Muscle layer of colon (tissue), 2 donors: Measurements from ENCODE around the gene NBR1.
A peak's percentile ranks its signal among the peaks of the same experiment; 100 is the strongest.
"Not testable (repeated sequence)": the region's sequence is repeated elsewhere in the genome, so short reads cannot be mapped to it uniquely, and the experiment has no call there.

Experiments used
- H3K27ac ChIP-seq: one replicate; pipeline ENCODE4 v1.7.0; 2013; ENCODE audit warnings: low read depth, mild to moderate bottlenecking, low read length, moderate library complexity
- H3K27me3 ChIP-seq, 2 donors: one replicate each; pipeline ENCODE4 v1.7.0; 2013; ENCODE audit warnings: low read length in 2 of 2, mild to moderate bottlenecking in 2 of 2; ENCODE audit not compliant: insufficient read depth in 2 of 2, control insufficient read depth in 1 of 2
- H3K36me3 ChIP-seq: one replicate; pipeline ENCODE4 v1.7.0; 2013; ENCODE audit warnings: mild to moderate bottlenecking, low read length; ENCODE audit not compliant: insufficient read depth
- H3K4me1 ChIP-seq: one replicate; pipeline ENCODE4 v1.7.0; 2013; ENCODE audit warnings: mild to moderate bottlenecking, low read length; ENCODE audit not compliant: insufficient read depth
- H3K4me3 ChIP-seq, 2 donors: one replicate each; pipeline ENCODE4 v1.7.0; 2013; ENCODE audit warnings: low read length in 2 of 2, low read depth in 1 of 2, mild to moderate bottlenecking in 1 of 2, moderate library complexity in 1 of 2
- H3K9ac ChIP-seq: one replicate; pipeline ENCODE4 v1.7.0; 2013; ENCODE audit warnings: low read length
- H3K9me3 ChIP-seq: one replicate; pipeline ENCODE4 v1.7.0; 2013; ENCODE audit warnings: mild to moderate bottlenecking, low read length
- donor health status: abdominal sarcoma.
- donor health status: Adenocarcinoma of cecum.

NBR1 gene

DNA sequence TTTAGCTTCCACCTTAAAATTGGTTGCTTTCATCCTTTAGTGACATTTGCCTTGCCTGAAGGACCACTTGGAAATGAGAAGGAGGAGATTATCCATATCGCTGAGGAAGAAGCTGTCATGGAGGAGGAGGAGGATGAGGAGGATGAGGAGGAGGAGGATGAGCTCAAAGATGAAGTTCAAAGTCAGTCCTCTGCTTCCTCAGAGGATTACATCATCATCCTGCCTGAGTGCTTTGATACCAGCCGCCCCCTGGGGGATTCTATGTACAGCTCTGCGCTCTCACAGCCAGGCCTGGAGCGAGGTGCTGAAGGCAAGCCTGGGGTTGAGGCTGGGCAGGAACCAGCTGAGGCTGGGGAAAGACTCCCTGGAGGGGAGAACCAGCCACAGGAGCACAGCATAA lies 29.1 kb downstream of the NBR1 start:
- H3K9me3 ChIP-seq = no peaks in the 10 kb centered on the region
- no peak overlapping the region for H3K27ac ChIP-seq
- no peaks in the 10 kb centered on the region for H3K27me3 ChIP-seq
- peaks cover 81% of the 10 kb centered on the region for H3K36me3 ChIP-seq
- no peak overlapping the region for H3K4me3 ChIP-seq
- no peaks in the 10 kb centered on the region for H3K4me1 ChIP-seq
- H3K9ac ChIP-seq = no peak overlapping the region

GRCh38 chr17:43203013-43203412 lies 32.0 kb downstream of the NBR1 start:
- not testable (repeated sequence) for H3K9me3 ChIP-seq, H3K4me3 ChIP-seq, H3K27ac ChIP-seq, H3K9ac ChIP-seq, H3K27me3 ChIP-seq, H3K4me1 ChIP-seq
- H3K36me3 ChIP-seq = peaks cover 76% of the 10 kb centered on the region

DNA sequence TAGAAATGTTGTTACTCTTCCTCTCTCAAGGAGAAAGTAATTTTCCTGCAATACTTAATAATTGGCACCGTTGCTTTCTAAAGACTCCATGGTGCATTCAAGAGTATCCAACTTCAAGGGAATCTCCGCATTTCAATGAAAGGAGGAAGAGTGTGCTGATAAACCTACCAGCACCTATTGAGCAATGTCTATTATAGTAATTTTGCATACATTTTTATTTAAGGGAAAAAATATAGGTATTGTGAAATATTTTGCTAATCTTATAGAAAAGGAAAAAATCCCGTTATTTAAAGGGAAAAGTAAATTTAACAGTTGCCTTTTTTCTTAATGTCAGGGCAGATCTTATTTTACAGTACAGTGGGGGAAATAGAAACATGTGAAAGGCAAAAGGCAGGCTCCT lies 39.6 kb downstream of the NBR1 start:
- no peak overlapping the region for H3K9ac ChIP-seq
- no peaks in the 10 kb centered on the region for H3K9me3 ChIP-seq
- peaks cover 44% of the 10 kb centered on the region for H3K36me3 ChIP-seq
- no peak overlapping the region for H3K4me3 ChIP-seq
- no peaks in the 10 kb centered on the region for H3K27me3 ChIP-seq
- H3K4me1 ChIP-seq = peaks cover 19% of the 10 kb centered on the region
- no peak overlapping the region for H3K27ac ChIP-seq

DNA sequence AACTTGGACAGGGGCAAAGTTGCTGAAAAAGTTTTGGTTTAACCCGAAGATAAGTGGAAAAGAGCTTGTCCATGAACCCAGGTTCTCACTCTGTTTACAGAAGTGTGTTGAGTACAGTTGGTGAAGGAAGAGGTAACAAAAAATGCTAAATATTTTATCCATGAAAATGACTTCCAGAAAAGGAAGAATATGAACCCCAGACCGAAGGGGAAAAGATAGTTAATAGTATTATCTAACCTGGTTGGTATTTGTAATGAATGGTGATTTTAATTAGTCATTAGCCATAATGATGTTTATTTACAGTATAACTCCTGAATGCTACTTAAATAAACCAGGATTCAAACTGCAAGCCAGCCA lies 40.1 kb downstream of the NBR1 start:
- H3K4me1 ChIP-seq = peaks cover 19% of the 10 kb centered on the region
- H3K9me3 ChIP-seq = no peaks in the 10 kb centered on the region
- peak overlapping the region; percentile 67 for H3K27ac ChIP-seq
- peak overlapping the region; percentile 71 for H3K9ac ChIP-seq
- H3K27me3 ChIP-seq = no peaks in the 10 kb centered on the region
- peak overlapping the region; percentile 9 to 61 for H3K4me3 ChIP-seq
- peaks cover 47% of the 10 kb centered on the region for H3K36me3 ChIP-seq

- H3K9me3 ChIP-seq = no peaks in the 10 kb centered on the region
- peak within 1 kb of the TSS; percentile 51 to 83 for H3K4me3 ChIP-seq
- peak within 1 kb of the TSS; percentile 83 for H3K9ac ChIP-seq
- peaks cover 19% of the 10 kb centered on the region for H3K4me1 ChIP-seq
- H3K27ac ChIP-seq = peak within 1 kb of the TSS; percentile 67
- peaks cover 45% of the 10 kb centered on the region for H3K36me3 ChIP-seq
- H3K27me3 ChIP-seq = no peaks in the 10 kb centered on the region
These were observed 40.7 kb downstream of the NBR1 start, which contains the start of gene TMEM106A for GRCh38 chr17:43211480-43212402. TMEM106A (plus strand) TSS chr17:43211875; CDS start chr17:43213042, 1,167 bp downstream.

GRCh38 chr17:43212641-43213490 lies 41.9 kb downstream of the NBR1 start:
- Histone ChIP-seq H3K9me3 (no peaks in the 10 kb centered on the region), H3K4me3 (peak overlapping the region; percentile 51 to 83), H3K27ac (no peak overlapping the region), H3K27me3 (no peaks in the 10 kb centered on the region), H3K4me1 (peaks cover 19% of the 10 kb centered on the region), H3K36me3 (peaks cover 41% of the 10 kb centered on the region), H3K9ac (peak overlapping the region; percentile 83)

DNA sequence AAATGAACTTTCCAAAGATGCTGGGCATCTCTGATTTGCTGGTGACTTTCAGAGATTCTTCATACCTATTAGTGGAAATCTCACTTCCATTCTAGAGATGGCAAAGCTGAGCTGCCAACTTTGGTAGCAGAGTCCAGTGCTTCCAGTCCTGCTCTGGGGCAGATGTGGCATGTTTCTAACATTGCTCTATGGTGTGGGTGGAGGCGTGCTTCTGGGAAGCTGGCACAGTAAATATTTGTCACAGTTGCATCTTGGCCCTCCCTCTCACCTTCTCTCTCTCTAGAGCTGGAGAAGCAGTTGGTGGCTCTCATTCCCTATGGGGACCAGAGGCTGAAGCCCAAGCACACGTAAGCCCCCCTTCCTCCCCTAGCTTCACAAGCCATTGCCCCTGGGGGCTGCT lies 42.5 kb downstream of the NBR1 start:
- H3K4me1 ChIP-seq = peaks cover 19% of the 10 kb centered on the region
- no peak overlapping the region for H3K9ac ChIP-seq
- no peaks in the 10 kb centered on the region for H3K9me3 ChIP-seq
- no peak overlapping the region for H3K4me3 ChIP-seq
- H3K27ac ChIP-seq = no peak overlapping the region
- H3K27me3 ChIP-seq = no peaks in the 10 kb centered on the region
- H3K36me3 ChIP-seq = peaks cover 34% of the 10 kb centered on the region

GRCh38 chr17:43215341-43215740 lies 44.3 kb downstream of the NBR1 start:
- H3K36me3 ChIP-seq = peaks cover 22% of the 10 kb centered on the region
- peaks cover 19% of the 10 kb centered on the region for H3K4me1 ChIP-seq
- H3K9me3 ChIP-seq = no peaks in the 10 kb centered on the region
- H3K4me3 ChIP-seq = no peak overlapping the region
- H3K27me3 ChIP-seq = no peaks in the 10 kb centered on the region
- no peak overlapping the region for H3K9ac ChIP-seq
- no peak overlapping the region for H3K27ac ChIP-seq

DNA sequence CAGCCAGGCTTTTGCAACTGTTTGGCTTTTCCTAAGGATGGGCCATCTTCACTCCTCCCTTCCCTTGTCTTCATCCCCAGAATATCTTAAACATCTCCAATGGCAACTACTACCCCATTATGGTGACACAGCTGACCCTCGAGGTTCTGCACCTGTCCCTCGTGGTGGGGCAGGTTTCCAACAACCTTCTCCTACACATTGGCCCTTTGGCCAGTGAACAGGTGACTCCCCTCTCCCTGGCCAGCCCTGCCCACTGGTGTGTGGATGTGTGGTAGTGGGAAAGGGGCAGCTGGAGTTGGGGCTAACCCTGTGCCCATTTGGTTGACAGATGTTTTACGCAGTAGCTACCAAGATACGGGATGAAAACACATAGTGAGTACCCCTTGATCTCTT lies 45.4 kb downstream of the NBR1 start:
- Histone ChIP-seq H3K9me3 (no peaks in the 10 kb centered on the region), H3K27me3 (no peaks in the 10 kb centered on the region), H3K4me3 (no peak overlapping the region), H3K27ac (no peak overlapping the region), H3K9ac (no peak overlapping the region), H3K4me1 (peaks cover 13% of the 10 kb centered on the region), H3K36me3 (peaks cover 19% of the 10 kb centered on the region)

- Histone ChIP-seq H3K36me3 (peaks cover 19% of the 10 kb centered on the region), H3K9ac (no peak overlapping the region), H3K4me1 (peaks cover 12% of the 10 kb centered on the region), H3K27me3 (no peaks in the 10 kb centered on the region), H3K9me3 (no peaks in the 10 kb centered on the region), H3K27ac (no peak overlapping the region), H3K4me3 (no peak overlapping the region)
These were observed 46.0 kb downstream of the NBR1 start for GRCh38 chr17:43216762-43217613.

DNA sequence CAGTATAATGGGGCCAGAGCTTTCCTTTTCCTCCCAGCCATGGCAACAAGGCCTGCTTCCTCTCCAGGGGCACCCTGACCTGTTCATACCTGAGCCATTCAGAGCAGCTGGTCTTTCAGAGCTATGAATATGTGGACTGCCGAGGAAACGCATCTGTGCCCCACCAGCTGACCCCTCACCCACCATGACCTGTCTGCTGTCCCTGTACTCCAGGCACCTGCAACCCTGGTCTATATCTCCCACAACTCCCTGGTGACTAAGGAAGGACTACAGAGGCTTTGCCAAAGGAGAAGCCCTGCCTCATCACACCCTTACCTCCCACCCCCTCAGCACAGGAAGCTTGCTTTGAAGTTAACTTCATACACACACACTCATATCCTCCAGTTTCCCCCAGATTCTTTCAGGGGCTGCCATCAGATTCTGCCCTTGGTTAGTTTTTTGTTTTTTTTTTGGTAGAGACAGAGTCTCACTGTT lies 46.6 kb downstream of the NBR1 start:
- Histone ChIP-seq H3K9me3 (no peaks in the 10 kb centered on the region), H3K27me3 (no peaks in the 10 kb centered on the region), H3K9ac (no peak overlapping the region), H3K36me3 (peaks cover 19% of the 10 kb centered on the region), H3K27ac (no peak overlapping the region), H3K4me3 (no peak overlapping the region), H3K4me1 (peaks cover 8% of the 10 kb centered on the region)
